ENCODE results near the gene UQCC3.
A peak's percentile ranks its signal among the peaks of the same experiment; 100 is the strongest.

Gene UQCC3

GRCh38 chr11:62671608-62672389 lies at the start of gene UQCC3, which contains the start of gene LBHD1:
TSS of gene UQCC3 (plus strand) at chr11:62671673. CDS start at chr11:62671746, 73 bp downstream.
TSS of gene LBHD1 (minus strand) at chr11:62672267. CDS start at chr11:62670031, 2,236 bp downstream.
- TF ChIP-seq, protein P1, sequence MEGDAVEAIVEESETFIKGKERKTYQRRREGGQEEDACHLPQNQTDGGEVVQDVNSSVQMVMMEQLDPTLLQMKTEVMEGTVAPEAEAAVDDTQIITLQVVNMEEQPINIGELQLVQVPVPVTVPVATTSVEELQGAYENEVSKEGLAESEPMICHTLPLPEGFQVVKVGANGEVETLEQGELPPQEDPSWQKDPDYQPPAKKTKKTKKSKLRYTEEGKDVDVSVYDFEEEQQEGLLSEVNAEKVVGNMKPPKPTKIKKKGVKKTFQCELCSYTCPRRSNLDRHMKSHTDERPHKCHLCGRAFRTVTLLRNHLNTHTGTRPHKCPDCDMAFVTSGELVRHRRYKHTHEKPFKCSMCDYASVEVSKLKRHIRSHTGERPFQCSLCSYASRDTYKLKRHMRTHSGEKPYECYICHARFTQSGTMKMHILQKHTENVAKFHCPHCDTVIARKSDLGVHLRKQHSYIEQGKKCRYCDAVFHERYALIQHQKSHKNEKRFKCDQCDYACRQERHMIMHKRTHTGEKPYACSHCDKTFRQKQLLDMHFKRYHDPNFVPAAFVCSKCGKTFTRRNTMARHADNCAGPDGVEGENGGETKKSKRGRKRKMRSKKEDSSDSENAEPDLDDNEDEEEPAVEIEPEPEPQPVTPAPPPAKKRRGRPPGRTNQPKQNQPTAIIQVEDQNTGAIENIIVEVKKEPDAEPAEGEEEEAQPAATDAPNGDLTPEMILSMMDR (IDR thresholded peaks at IDR 0.05), result no peak
- TF ChIP-seq ZFX (IDR thresholded peaks at IDR 0.05; ENCODE audit: borderline replicate concordance), result no peak
- peak within 1 kb of the TSS; percentile 95 for H3K27ac ChIP-seq

GRCh38 chr11:62622476-62623089 lies 48.9 kb upstream of the UQCC3 start:
- peak overlapping the region; percentile 89 for H3K27ac ChIP-seq
- TF ChIP-seq, protein P1 (IDR thresholded peaks at IDR 0.05), result no peak
- no peak for TF ChIP-seq ZFX (IDR thresholded peaks at IDR 0.05; ENCODE audit: borderline replicate concordance)

DNA sequence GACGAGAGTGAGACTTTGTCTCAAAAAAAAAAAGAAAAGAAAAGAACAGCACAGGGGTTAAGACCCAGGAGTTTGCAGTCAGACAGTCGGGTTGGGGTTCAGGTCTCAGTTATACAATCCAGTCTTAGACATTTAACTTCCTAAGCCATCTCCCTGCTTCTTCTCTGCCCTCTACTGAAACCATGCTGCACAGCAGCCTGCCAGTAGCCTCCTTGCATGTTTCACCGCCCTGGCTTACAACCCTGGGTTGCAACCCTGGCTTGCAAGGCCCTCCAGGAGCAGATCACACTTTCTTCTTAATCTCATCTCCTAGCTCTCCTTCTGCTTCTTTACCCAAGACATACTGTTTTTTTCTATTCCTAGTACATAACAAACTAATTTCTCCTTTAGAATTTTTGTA lies 43.8 kb upstream of the UQCC3 start:
- no peak overlapping the region for H3K27ac ChIP-seq
- TF ChIP-seq ZFX (IDR thresholded peaks at IDR 0.05; ENCODE audit: borderline replicate concordance), result no peak
- TF ChIP-seq, protein P1 (IDR thresholded peaks at IDR 0.05), result no peak

GRCh38 chr11:62632492-62632891 lies 39.0 kb upstream of the UQCC3 start:
- TF ChIP-seq ZFX (IDR thresholded peaks at IDR 0.05; ENCODE audit: borderline replicate concordance), result no peak
- TF ChIP-seq, protein P1 (IDR thresholded peaks at IDR 0.05), result no peak
- no peak overlapping the region for H3K27ac ChIP-seq

DNA sequence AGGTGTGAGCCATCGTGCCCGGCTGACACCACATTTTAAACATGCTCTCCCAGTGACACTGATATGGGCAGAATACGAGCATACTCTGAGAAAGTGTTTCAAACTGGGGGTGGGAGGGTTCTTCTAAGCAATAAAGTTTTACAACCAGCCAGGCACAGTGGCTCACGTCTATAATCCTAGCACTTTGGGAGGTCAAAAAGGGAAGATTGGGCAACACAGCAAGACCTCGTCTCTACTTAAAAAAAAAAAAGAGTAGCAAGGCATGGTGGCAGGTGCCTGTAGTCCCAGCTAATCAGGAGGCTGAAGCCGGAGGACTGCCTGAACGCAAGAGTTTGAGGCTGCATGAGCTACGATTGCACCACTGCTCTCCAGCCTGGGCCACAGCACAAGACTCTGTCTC lies 27.3 kb upstream of the UQCC3 start:
- H3K27ac ChIP-seq, result no peak overlapping the region
- TF ChIP-seq, protein P1 (IDR thresholded peaks at IDR 0.05), result no peak
- TF ChIP-seq ZFX (IDR thresholded peaks at IDR 0.05; ENCODE audit: borderline replicate concordance), result no peak

- peak overlapping the region; percentile 83 for H3K27ac ChIP-seq
- no peak for TF ChIP-seq ZFX (IDR thresholded peaks at IDR 0.05; ENCODE audit: borderline replicate concordance)
- TF ChIP-seq, protein P1 (IDR thresholded peaks at IDR 0.05), result no peak
Observed at GRCh38 chr11:62645671-62645945, 25.9 kb upstream of the UQCC3 start.

Measured in 22Rv1 (cell line).